Cardiac muscle cell (in vitro differentiated cells and primary cell): Measurements from ENCODE around the gene CDC16. TPM values are rescaled to one million over a fixed set of nuclear protein-coding genes. Genes with fewer than 3 reads are reported as not detected.

Experiments used
- DNase-seq, 2 donors: peaks; one replicate each; pipeline versions ENCODE4 v3.0.0 to v3.0.0-alpha.2; 2010 to 2017; ENCODE audit warnings: low read depth in 1 of 2, low spot score in 1 of 2
- H3K27ac ChIP-seq: fragments of 200-600 bp; sonication (generic); 2 replicates; pipeline ENCODE4 v1.5.1; 2016
- H3K27me3 ChIP-seq: fragments of 200-600 bp; sonication (generic); 2 replicates; pipeline ENCODE4 v1.6.0; 2016; ENCODE audit warnings: control low read depth
- H3K36me3 ChIP-seq: fragments of 200-600 bp; sonication (generic); 2 replicates; pipeline ENCODE4 v1.5.1; 2016; ENCODE audit warnings: control low read depth
- H3K4me1 ChIP-seq: fragments of 200-600 bp; sonication (generic); 2 replicates; pipeline ENCODE4 v1.8.1; 2017; ENCODE audit warnings: low read depth, mild to moderate bottlenecking, mixed run types
- H3K4me3 ChIP-seq: fragments of 200-600 bp; sonication (generic); 2 replicates; pipeline ENCODE4 v1.5.1; 2016; ENCODE audit warnings: mild to moderate bottlenecking
- H3K9me3 ChIP-seq: fragments of 200-600 bp; sonication (generic); 2 replicates; pipeline ENCODE4 v1.5.1; 2017; ENCODE audit warnings: low read depth, mild to moderate bottlenecking, control low read depth
- polyA plus RNA-seq: library from polyadenylated mRNA; unstranded; fragments of >200 nt; fragmentation: Nextera tagmentation; extraction: Ambion mirVana; gene quantifications from 2 replicates; pipeline ENCODE4 v1.2.1, GENCODE V29; 2016
- total RNA-seq: library from RNA; depleted of rRNA; stranded (reverse); fragments of >200 nt; gene quantifications from 2 replicates; pipeline ENCODE4 v1.2.3, GENCODE V29; 2016
- TF ChIP-seq, protein P1 (sequence below): IDR thresholded peaks from 2 replicates; pipeline ENCODE4 v1.5.1; 2012; ENCODE audit warnings: low read depth, mild to moderate bottlenecking, low read length

Gene CDC16
- total and polyA plus RNA-seq, 2 experiments from 2014 or later = 36.8 to 48.7 TPM

GRCh38 chr13:114314074-114314912 lies 79.6 kb downstream of the CDC16 start, which contains the start of gene CHAMP1:
TSS of gene CHAMP1 (plus strand) at chr13:114314503. CDS start at chr13:114323843, 9,340 bp downstream.
- peaks cover 22% of the 10 kb centered on the region for H3K4me1 ChIP-seq
- TF ChIP-seq, protein P1, sequence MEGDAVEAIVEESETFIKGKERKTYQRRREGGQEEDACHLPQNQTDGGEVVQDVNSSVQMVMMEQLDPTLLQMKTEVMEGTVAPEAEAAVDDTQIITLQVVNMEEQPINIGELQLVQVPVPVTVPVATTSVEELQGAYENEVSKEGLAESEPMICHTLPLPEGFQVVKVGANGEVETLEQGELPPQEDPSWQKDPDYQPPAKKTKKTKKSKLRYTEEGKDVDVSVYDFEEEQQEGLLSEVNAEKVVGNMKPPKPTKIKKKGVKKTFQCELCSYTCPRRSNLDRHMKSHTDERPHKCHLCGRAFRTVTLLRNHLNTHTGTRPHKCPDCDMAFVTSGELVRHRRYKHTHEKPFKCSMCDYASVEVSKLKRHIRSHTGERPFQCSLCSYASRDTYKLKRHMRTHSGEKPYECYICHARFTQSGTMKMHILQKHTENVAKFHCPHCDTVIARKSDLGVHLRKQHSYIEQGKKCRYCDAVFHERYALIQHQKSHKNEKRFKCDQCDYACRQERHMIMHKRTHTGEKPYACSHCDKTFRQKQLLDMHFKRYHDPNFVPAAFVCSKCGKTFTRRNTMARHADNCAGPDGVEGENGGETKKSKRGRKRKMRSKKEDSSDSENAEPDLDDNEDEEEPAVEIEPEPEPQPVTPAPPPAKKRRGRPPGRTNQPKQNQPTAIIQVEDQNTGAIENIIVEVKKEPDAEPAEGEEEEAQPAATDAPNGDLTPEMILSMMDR = no peak
- peak; percentile 96 to 98 for DNase-seq
- H3K27ac ChIP-seq = peak within 1 kb of the TSS; percentile 93
- H3K27me3 ChIP-seq = no peaks in the 10 kb centered on the region
- no peaks in the 10 kb centered on the region for H3K9me3 ChIP-seq
- no peaks in the 10 kb centered on the region for H3K36me3 ChIP-seq
- H3K4me3 ChIP-seq = peak within 1 kb of the TSS; percentile 65

DNA sequence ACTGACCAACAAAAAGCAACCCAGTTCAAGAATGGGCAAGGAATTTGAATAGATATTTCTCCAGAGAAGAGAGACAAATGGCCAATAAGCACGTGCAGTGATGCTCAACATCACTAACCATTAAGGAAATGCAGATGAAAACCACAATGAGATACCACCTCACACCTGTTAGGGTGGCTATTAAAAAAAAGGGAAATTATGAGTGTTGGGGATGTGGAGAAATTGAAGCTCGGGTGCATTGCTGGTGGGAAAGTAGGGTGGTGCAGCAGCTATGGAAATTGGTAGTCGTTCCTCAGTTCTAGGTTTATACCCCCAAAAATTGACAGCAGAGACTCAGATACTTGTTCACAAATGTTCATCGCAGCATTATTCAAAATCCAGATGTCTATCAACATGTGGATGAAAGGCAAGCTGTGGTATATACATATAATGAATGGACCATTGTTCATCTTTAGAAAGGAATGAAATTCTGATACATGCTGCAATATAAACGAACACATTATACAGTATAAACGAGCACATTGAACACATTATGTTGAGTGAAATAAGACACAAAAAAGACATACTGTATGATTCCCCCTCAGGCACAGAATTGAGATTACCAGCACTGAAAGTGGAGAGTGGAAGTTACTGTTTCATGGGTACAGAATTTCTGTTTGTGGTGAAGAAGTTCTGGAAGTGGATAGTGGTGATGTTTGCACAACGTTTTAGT lies 80.5 kb downstream of the CDC16 start:
- Histone ChIP-seq H3K4me3 (peak overlapping the region; percentile 65), H3K27me3 (no peaks in the 10 kb centered on the region), H3K27ac (peak overlapping the region; percentile 93), H3K36me3 (no peaks in the 10 kb centered on the region), H3K4me1 (peaks cover 28% of the 10 kb centered on the region), H3K9me3 (no peaks in the 10 kb centered on the region)
- TF ChIP-seq, protein P1 = no peak
- no peak for DNase-seq

- Histone ChIP-seq H3K4me1 (peaks cover 28% of the 10 kb centered on the region), H3K27ac (peak overlapping the region; percentile 45), H3K4me3 (no peak overlapping the region), H3K9me3 (no peaks in the 10 kb centered on the region), H3K27me3 (no peaks in the 10 kb centered on the region), H3K36me3 (peaks cover 19% of the 10 kb centered on the region)
- no peak for DNase-seq
- TF ChIP-seq, protein P1 = no peak
These were observed 83.9 kb downstream of the CDC16 start for GRCh38 chr13:114318624-114319023.

- peak in 1 of 2 donors; percentile 58 for DNase-seq
- TF ChIP-seq, protein P1 = no peak
- peaks cover 28% of the 10 kb centered on the region for H3K4me1 ChIP-seq
- peak overlapping the region; percentile 29 for H3K27ac ChIP-seq
- H3K36me3 ChIP-seq = peaks cover 26% of the 10 kb centered on the region
- H3K27me3 ChIP-seq = no peaks in the 10 kb centered on the region
- no peak overlapping the region for H3K4me3 ChIP-seq
- no peaks in the 10 kb centered on the region for H3K9me3 ChIP-seq
These were observed 84.8 kb downstream of the CDC16 start for GRCh38 chr13:114319441-114319913.

GRCh38 chr13:114320065-114320464 lies 85.4 kb downstream of the CDC16 start:
- Histone ChIP-seq H3K27me3 (no peaks in the 10 kb centered on the region), H3K4me1 (peaks cover 28% of the 10 kb centered on the region), H3K9me3 (no peaks in the 10 kb centered on the region), H3K36me3 (peaks cover 31% of the 10 kb centered on the region), H3K4me3 (no peak overlapping the region), H3K27ac (peak overlapping the region; percentile 29)
- TF ChIP-seq, protein P1 = no peak
- DNase-seq = no peak
